Motor neuron (in vitro differentiated cells): ENCODE measurements around the gene PFN3. TPM values are rescaled to one million over a fixed set of nuclear protein-coding genes. Genes with fewer than 3 reads are reported as not detected.
A peak's percentile ranks its signal among the peaks of the same experiment; 100 is the strongest.

Experiments
- ATAC-seq, 8 experiments: fragments of 200-7000 bp; cut with Tn5 transposase; replicated peaks in 6 of 8; 2 replicates each; pipeline ENCODE4 v1.8.0; 2021; ENCODE audit warnings: mild to moderate bottlenecking in 8 of 8, moderate library complexity in 8 of 8
- H3K27ac ChIP-seq, 2 donors: fragments of 250-450 bp; sonication (Bioruptor Pico); 2 replicates each; pipeline ENCODE4 v1.9.0; 2021; ENCODE audit warnings: antibody characterized with exemption in 2 of 2, mild to moderate bottlenecking in 2 of 2, moderate library complexity in 1 of 2
- H3K4me1 ChIP-seq, 2 donors: fragments of 250-450 bp; sonication (Bioruptor Pico); replicated peaks in 1 of 2; 2 replicates each; pipeline ENCODE4 v1.6.1; 2021; ENCODE audit warnings: antibody characterized with exemption in 2 of 2, mild to moderate bottlenecking in 2 of 2, moderate library complexity in 1 of 2
- H3K4me3 ChIP-seq, 5 donors: fragments of 250-450 bp; sonication (Bioruptor Pico); 2 replicates each; pipeline ENCODE4 v1.9.0; 2021; ENCODE audit warnings: antibody characterized with exemption in 5 of 5, mild to moderate bottlenecking in 5 of 5, moderate library complexity in 4 of 5
- WGBS, 10 experiments: fragments of 450-650 bp; shearing (Covaris generic); methylation state at CpG; one replicate each; pipeline ENCODE4 v1.0.0; 2022; 5-methylcytosine and 5-hydroxymethylcytosine counted together
- in situ Hi-C, 9 experiments: fragments of 400-800 bp; cut with MboI; loops; one replicate each; pipeline ENCODE4 v1.15.0; 2021; ENCODE audit warnings: low sequenced_read_pairs in 9 of 9, low pct_unique_long_range_greater_than_20kb in 2 of 9; ENCODE audit not compliant: unreplicated experiment in 9 of 9
- total RNA-seq, 8 experiments: library from RNA; unstranded; fragments of 300-600 nt; gene quantifications; 2 replicates each; pipeline versions ENCODE4 v1.2.3 to v1.2.4, GENCODE V29; 2022

PFN3 gene
- total RNA-seq, 8 experiments from 2014 or later: 0.92 TPM; not detected in 7

DNA sequence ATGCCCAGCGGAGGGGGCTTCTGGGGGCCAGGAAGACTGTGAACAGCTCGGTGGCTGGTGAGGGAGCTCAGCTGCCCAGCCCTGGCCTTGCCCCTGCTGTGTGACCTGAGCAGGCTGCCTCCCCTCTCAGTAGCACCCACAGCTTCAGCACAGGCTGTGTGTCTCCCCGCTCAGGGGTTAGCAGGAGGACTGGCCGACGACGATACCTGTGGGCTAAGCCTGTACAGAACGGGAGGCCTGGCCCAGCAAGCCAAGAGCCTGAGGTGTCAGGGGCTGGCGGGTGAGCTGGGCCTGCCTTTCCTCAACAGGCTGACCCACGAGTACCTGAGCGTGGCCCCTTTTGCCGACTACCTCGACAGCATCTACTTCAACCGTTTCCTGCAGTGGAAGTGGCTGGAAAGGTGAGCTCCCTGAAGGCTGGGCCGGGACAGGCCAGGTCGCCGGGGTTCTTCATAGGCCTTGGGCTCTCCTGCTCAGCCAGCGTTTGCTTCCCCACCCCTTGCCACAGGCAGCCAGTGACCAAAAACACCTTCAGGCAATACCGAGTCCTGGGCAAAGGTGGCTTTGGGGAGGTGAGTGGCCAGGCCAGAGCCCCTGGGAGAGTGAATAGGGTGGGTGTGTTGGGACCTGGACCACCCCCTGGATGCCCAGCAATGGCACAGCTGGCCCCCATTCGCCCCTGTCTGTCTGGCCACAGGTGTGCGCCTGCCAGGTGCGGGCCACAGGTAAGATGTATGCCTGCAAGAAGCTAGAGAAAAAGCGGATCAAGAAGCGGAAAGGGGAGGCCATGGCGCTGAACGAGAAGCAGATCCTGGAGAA is 32.6 kb upstream of the PFN3 start:
- ATAC-seq: no peak
- in situ Hi-C loops: no loop called here
- Histone ChIP-seq H3K4me3 (no peak overlapping the region), H3K4me1 (peaks cover 0 to 14% of the 10 kb centered on the region in 2 donors), H3K27ac (no peak overlapping the region)
- 70 to 100% (median 92%) methylated on average over 1 to 11 of the region's 25 CpGs; no CpG with 5 or more reads in 5 of the 10 experiments for WGBS, 10 experiments

DNA sequence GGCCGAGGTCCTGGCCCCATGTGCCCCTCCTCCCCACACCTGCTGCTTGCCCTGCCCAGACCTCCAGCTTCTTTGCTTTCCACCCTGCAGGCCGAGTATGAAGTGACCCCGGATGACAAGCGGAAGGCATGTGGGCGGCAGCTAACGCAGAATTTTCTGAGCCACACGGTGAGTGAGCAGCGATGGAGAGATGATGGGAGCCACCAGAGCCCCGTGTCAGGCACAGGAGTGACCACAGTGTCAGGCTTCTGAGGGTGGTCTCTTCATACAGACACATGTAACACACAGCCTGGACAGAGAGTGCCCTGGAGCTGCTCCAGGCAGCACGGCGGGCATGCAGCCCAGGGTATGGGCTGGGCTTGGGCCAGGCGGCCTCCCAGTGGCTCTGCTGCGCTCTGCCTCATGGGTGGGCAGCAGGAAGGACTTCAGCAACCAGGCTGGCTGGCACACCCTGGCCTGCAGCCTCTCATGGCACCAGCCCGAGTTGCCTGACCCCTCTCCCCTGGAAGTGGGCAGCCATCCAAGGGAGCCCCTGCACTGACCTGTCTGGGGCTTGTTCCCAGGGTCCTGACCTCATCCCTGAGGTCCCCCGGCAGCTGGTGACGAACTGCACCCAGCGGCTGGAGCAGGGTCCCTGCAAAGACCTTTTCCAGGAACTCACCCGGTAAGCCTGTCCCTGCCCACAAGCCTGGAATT is 31.8 kb upstream of the PFN3 start:
- 0 to 100% (median 84%) methylated on average over 1 to 4 of the region's 18 CpGs; no CpG with 5 or more reads in 4 of the 10 experiments for WGBS, 10 experiments
- ATAC-seq: no peak
- Histone ChIP-seq H3K4me3 (no peak overlapping the region), H3K4me1 (peaks cover 4 to 14% of the 10 kb centered on the region in 2 donors), H3K27ac (no peak overlapping the region)
- in situ Hi-C loops: no loop called here

DNA sequence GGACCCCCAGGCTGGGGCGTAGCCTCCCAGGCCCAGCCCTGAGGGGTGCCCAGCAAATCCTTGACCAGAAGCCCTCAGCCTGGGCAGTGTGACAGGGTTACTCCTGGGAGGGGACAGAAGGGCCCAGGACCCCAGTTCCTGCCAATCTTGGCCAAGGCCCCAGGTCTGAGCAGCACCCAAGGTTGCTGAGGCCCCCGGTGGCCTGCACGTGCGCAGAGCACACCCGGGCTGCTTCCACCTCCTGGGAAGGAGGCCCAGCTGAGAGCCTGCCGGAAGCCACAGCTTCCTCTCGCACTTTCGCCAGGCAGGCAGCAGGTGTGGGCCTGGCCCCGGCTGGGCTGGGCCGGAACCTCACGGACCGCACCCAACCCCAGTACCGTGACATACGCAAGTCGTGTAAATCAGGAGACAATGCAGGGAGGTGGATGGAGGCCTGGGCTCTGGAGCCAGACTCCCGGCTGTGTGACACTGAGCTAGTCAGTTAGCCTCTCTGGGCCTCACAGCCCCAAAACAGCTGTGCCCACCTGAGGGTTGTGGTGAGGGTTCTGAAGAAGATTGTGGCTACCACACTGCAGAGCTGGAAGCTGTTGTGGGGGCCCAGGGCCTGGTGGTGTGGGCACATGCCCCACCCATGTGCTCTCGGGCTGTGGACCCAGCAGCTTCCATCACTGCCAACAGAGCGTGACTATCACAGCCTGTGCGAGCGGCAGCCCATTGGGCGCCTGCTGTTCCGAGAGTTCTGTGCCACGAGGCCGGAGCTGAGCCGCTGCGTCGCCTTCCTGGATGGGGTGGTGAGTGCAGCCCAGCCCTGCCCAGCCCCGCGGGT is 31.1 kb upstream of the PFN3 start:
- Histone ChIP-seq H3K27ac (no peak overlapping the region), H3K4me3 (no peak overlapping the region), H3K4me1 (peaks cover 6 to 14% of the 10 kb centered on the region in 2 donors)
- ATAC-seq: peak in 1 of 8 experiments; percentile 1
- in situ Hi-C loops: no loop called here
- WGBS, 10 experiments: 94 to 100% methylated on average over 3 to 13 of the region's 29 CpGs; no CpG with 5 or more reads in 8 of the 10 experiments

DNA sequence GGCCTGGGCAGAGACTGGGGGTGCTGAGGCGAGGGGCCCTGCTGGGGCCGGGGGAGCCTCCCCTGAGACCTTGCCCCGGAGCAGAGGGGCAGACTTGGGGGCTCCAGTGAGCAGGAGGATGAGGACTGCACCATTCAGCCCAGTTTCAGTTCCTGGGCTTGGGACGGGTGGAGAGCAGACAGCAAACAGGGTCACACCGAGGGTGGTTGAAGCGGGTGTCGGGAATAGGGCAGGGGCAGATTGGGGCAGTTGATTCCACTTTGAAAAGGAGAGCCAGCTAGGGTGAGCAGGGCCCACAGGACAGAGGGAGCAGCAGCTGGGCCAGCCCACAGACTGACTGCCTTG is 30.5 kb upstream of the PFN3 start:
- in situ Hi-C loops: no loop called here
- H3K27ac ChIP-seq: no peak overlapping the region
- no CpG with 5 or more reads among the region's 7 CpGs for WGBS, 10 experiments

DNA sequence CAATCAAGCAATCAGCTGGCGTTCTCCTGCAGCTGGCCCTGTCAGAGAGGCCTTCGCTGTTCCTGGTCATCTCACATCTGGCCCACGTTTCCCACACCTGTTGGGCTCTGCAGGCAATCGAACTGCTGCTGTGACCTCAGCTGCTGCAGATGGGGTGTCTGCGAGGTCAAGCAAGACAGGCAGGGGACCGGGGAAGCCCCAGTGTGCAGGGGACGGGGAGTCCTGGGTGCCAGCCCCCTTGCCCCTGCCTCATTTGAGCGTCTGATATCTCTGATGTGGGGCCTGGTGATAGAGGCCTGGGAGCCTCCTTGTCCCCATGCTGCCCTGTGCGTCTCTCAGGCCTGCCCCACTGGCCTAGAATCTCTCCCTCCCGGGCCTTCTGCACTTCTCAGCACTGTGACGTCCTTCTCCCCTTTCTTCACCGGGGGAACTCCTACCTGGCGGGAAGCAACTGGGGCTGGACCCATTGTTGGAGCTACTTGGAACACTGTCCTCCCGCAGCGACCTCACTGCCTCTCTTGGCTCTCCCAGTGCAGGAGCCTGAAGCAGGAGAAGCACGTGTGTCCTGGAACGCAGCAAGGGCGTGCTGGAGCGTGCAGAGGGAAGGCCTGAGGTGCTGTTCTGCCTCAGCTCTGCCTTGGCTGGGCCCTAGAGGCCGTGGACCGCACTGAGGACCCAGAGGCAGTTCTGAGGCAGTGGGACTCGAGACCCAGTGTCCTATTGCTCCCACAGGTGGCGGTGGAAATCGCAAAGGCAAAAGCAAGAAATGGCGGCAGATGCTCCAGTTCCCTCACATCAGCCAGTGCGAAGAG is 29.9 kb upstream of the PFN3 start:
- in situ Hi-C loops: no loop called here

More for the DNA sequence above, 30.5 kb upstream of the PFN3 start:
- Histone ChIP-seq H3K4me1 (peaks cover 6 to 14% of the 10 kb centered on the region in 2 donors), H3K4me3 (no peak overlapping the region)
- ATAC-seq: no peak

DNA sequence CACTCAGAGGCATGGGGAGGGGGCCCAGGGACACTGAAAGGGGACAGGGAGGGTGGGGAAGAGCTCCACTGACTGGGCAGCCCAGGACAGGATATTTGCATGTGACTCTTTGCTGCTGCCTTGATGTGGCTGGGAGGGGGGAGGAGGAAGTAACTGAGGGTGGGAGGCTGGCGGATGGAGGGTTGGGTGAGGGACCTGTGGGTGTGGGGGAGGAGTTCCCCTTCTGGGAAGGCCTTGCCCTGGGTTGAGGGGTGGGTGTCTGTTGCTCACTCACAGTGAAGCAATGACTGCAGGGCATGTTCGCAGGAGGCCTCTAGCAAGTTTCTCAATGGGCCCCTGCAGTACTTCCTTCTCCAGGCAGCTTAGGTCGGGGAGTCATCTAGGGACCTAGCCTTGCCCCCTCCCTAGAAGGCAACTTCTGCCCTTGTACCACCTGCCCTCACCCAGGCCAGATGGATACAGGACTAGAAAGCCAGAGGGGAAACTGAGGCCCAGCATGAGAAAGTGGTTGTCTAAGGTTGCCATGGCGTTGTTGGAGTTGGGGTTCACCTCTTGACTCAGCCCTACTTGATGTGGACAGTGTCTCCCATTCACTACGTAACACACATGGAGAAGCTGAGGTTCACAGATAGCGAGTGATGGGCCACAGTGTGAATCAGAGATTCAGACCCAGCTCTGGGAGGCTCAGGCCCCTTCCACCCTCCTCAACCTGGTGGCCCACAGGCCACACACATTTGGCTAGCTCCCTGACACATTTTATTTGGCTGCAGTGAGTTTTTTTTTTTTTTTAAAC is 29.0 kb upstream of the PFN3 start:
- Histone ChIP-seq H3K4me3 (no peak overlapping the region), H3K4me1 (peaks cover 8 to 20% of the 10 kb centered on the region in 2 donors), H3K27ac (no peak overlapping the region)
- in situ Hi-C loops: no loop called here
- no peak for ATAC-seq
- WGBS, 10 experiments: 92 to 100% (median 100%) methylated on average over 1 to 2 of the region's 6 CpGs; no CpG with 5 or more reads in 6 of the 10 experiments

More for the DNA sequence above, 29.9 kb upstream of the PFN3 start:
- Histone ChIP-seq H3K4me3 (no peak overlapping the region), H3K27ac (no peak overlapping the region), H3K4me1 (peaks cover 8 to 17% of the 10 kb centered on the region in 2 donors)
- WGBS, 10 experiments: 50 to 100% (median 85%) methylated on average over 1 to 7 of the region's 26 CpGs; no CpG with 5 or more reads in 4 of the 10 experiments
- no peak for ATAC-seq

DNA sequence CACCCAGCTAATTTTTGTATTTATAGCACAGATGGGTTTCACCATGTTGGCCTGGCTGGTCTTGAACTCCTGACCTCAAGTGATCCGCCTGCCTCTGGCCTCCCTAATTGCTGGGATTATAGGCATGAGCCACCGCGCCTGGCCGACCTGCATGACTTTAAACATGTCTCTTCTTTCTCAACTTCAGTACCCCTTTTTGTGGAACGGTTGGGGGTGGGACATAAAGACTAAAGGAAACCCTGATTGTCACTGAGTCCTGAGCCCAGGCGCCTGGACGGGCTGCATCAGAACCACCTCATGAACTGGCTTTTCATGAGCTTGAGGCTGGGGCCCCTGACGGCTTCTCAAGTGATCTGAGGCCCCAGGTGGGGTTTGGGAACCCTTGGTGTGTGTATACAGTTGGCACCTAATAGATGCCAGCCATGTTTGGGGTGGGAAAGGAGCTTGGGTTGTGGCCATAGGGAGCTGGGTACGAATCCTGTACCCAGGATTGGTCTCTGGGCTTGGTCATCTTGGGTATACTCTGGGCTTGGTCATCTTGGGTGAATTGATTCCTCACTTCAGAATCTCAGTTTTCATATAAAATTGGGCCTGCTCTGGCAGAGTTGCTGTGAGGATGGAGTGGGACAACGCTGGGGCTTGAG is 28.2 kb upstream of the PFN3 start:
- no peak for ATAC-seq
- no peak overlapping the region for H3K27ac ChIP-seq
- in situ Hi-C loops: no loop called here
- no peak overlapping the region for H3K4me3 ChIP-seq
- H3K4me1 ChIP-seq: peaks cover 8 to 20% of the 10 kb centered on the region in 2 donors
- WGBS, 10 experiments: 60 to 100% (median 89%) methylated on average over 1 to 6 of the region's 10 CpGs; no CpG with 5 or more reads in 4 of the 10 experiments

DNA sequence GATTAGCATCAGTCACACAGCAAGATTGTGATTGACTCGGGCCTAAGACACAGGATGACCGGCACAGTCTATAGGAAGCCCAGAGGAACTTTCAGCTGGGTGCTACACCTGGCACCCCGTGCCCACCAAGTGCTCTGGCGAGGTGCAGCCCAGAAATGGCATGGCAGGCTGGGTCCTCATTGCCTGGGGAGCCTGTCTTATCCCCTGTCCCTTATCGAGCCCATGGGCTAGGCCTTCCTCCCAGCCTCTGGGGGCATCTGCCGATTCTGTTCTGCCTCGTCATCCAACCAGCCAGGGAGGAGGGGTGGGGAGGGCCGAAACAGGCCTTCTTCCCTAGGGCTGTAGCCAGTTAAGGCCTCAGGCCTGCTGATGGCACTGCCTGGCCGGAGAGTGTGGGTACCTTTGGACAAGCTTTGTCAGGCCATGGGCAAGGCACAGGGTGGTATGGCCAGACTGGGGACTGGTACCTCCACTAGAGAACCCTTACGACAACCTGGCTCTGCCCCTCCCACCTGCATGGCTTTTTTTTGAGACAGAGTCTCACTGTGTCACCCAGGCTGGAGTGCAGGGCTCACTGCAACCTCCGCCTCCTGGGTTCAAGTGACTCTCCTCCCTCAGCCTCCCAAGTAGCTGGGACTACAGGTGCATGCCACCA is 27.6 kb upstream of the PFN3 start:
- H3K4me3 ChIP-seq: peak overlapping the region in 1 of 5 donors; percentile 80
- in situ Hi-C loops: no loop called here
- no peak overlapping the region for H3K27ac ChIP-seq
- H3K4me1 ChIP-seq: peaks cover 8 to 20% of the 10 kb centered on the region in 2 donors
- 23 to 100% (median 80%) methylated on average over 1 to 4 of the region's 11 CpGs; no CpG with 5 or more reads in 5 of the 10 experiments for WGBS, 10 experiments
- ATAC-seq: no peak

DNA sequence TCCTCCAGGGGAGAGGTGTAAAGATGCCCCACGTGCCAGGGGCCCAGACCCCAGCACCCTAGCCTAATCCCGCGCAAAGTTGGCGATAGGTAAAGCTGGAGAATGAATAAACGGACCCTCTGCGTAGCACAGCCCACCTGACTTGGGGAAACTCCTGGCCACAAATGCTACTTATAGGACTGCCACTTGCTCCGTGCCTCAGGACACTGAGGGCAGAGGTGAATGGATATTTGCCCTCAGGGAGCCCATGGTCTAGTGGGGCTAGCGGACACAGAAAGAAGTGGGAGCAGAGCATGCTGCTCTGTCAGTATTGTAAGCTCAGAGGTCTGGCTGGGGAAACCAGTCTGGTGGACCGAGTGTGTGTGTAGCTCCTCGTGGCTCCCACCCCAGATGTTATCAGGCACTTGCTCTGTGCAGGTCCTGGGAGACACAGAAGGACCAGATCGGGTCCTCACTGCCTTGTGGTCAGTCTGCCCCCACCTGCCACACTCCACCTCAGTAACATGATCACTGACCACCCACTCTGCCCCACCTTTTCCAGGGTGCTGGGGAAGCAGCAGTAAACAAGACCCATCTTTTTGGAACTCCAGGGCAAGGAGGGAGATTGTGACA is 26.9 kb upstream of the PFN3 start:
- in situ Hi-C loops: no loop called here
- ATAC-seq: no peak
- peak overlapping the region; percentile 49 to 85 (median 75) for H3K4me3 ChIP-seq
- 0 to 24% (median 0%) methylated on average over 2 to 4 of the region's 11 CpGs; no CpG with 5 or more reads in 5 of the 10 experiments for WGBS, 10 experiments
- peaks cover 8 to 20% of the 10 kb centered on the region in 2 donors for H3K4me1 ChIP-seq
- peak overlapping the region in 1 of 2 donors; percentile 74 for H3K27ac ChIP-seq

DNA sequence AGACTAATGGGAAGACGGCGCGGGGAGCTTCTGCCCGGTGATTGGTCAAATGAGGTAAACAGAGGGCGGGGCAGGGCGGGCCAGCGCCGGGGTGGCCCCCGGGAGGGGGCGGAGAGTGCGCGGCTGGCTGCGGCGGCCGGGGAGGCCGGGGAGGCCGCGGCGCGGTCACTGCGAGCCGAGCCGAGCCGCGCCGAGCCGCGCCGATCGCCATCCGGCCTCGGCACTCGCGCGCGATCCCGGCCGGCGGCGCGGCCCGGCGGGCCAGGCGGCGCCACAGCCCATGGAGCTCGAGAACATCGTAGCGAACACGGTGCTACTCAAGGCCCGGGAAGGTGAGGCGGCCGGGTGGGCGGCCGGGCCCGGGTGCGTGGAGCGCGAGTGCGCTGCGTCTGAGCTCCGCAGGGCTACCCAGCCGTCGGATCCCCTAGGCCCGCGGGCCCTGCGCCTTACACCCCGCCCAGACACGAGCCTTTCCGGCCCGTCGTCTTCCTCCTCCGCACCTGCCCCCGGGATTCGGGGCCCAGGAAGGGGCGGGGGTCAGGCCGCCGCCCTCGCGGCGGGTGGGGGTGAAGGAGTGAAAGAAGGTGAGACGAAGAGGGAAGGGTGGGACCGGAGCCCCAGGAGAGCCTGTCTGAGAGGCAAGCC is 26.2 kb upstream of the PFN3 start, which contains the start of gene GRK6:
Gene GRK6 (plus strand): TSS at position 111 of the 645 bp plus-strand sequence. CDS start 170 bp downstream, at position 281.
- H3K27ac ChIP-seq: peak within 1 kb of the TSS; percentile 85 to 92
- in situ Hi-C loops: no loop called here
- H3K4me3 ChIP-seq: peak within 1 kb of the TSS; percentile 72 to 85 (median 78)
- 0 to 1% (median 0%) methylated on average over 2 to 27 of the region's 82 CpGs; no CpG with 5 or more reads in 7 of the 10 experiments for WGBS, 10 experiments
- peaks cover 8 to 20% of the 10 kb centered on the region in 2 donors for H3K4me1 ChIP-seq
- ATAC-seq: peak; percentile 6 to 24 (median 12)
